Fibroblast of pulmonary artery (primary cell): Measurements from ENCODE around the gene CCL15.

Experiments used
- DNase-seq: peaks from one replicate; pipeline ENCODE4 v3.0.0-alpha.2; 2010; ENCODE audit warnings: low read depth
- H3K4me3 ChIP-seq: replicated peaks from 2 replicates; pipeline ENCODE4 v1.5.1; 2011; ENCODE audit warnings: low read depth, mild to moderate bottlenecking, control low read depth, low read length, moderate library complexity
- CTCF ChIP-seq: IDR thresholded peaks from 2 replicates; pipeline ENCODE4 v1.5.1; 2011; ENCODE audit warnings: mild to moderate bottlenecking, control low read depth, low read length, inconsistent platforms; ENCODE audit errors: missing control alignments

Gene CCL15

GRCh38 chr17:35948092-35948491 is 53.3 kb downstream of the CCL15 start:
- DNase-seq, result no peak
- no peak for TF ChIP-seq CTCF
- no peak overlapping the region for H3K4me3 ChIP-seq
